CD14-positive monocyte (primary cell): ENCODE measurements around the gene RNF5. TPM values are rescaled to one million over a fixed set of nuclear protein-coding genes. Genes with fewer than 3 reads are reported as not detected.

Experiments used
- DNase-seq, 3 donors: peaks; one replicate each; pipeline ENCODE4 v3.0.0-alpha.2; 2011 to 2022
- H2AFZ ChIP-seq: 2 replicates; pipeline ENCODE4 v1.6.0; 2012; ENCODE audit warnings: mild to moderate bottlenecking, low read depth, low read length, inconsistent platforms; ENCODE audit not compliant: insufficient read depth, poor library complexity, severe bottlenecking
- H3K27ac ChIP-seq, 2 donors: 1 replicate in 1 of 2; 2 replicates in 1 of 2; pipeline ENCODE4 v1.5.1; 2012 to 2013; ENCODE audit warnings: low read length in 2 of 2, control low read depth in 1 of 2, inconsistent platforms in 1 of 2, low read depth in 1 of 2, mild to moderate bottlenecking in 1 of 2
- H3K27me3 ChIP-seq, 2 donors: one replicate each; pipeline versions ENCODE4 v1.6.0 to v1.6.1; 2011 to 2013; ENCODE audit warnings: low read length in 2 of 2; ENCODE audit not compliant: control insufficient read depth in 2 of 2, insufficient read depth in 2 of 2
- H3K36me3 ChIP-seq, 2 donors: replicated peaks in 1 of 2; 1 replicate in 1 of 2; 2 replicates in 1 of 2; pipeline versions ENCODE4 v1.5.1 to v1.6.1; 2012 to 2013; ENCODE audit warnings: low read length in 2 of 2, control low read depth in 1 of 2, inconsistent platforms in 1 of 2, mild to moderate bottlenecking in 1 of 2; ENCODE audit not compliant: insufficient read depth in 2 of 2, control insufficient read depth in 1 of 2
- H3K4me1 ChIP-seq, 2 donors: 1 replicate in 1 of 2; 2 replicates in 1 of 2; pipeline versions ENCODE4 v1.5.1 to v1.6.1; 2012 to 2013; ENCODE audit warnings: low read length in 2 of 2, control low read depth in 1 of 2, inconsistent platforms in 1 of 2, mild to moderate bottlenecking in 1 of 2, moderate library complexity in 1 of 2; ENCODE audit not compliant: insufficient read depth in 2 of 2, control insufficient read depth in 1 of 2
- H3K4me2 ChIP-seq: replicated peaks from 2 replicates; pipeline ENCODE3; 2012; ENCODE audit warnings: low read length, moderate library complexity, mild to moderate bottlenecking; ENCODE audit not compliant: poor library complexity, severe bottlenecking; ENCODE audit errors: extremely low read depth
- H3K4me3 ChIP-seq, 3 experiments: fragments of 200-600 bp in 1 of 3; sonication (generic) in 1 of 3; replicated peaks in 1 of 3; 1 replicate in 2 of 3; 2 replicates in 1 of 3; pipeline ENCODE4 v1.5.1; 2011 to 2013; ENCODE audit warnings: low read length in 3 of 3, mild to moderate bottlenecking in 3 of 3, control low read depth in 2 of 3, low read depth in 2 of 3, inconsistent platforms in 1 of 3, moderate library complexity in 1 of 3
- H3K79me2 ChIP-seq: 2 replicates; pipeline ENCODE4 v1.6.0; 2012; ENCODE audit warnings: mild to moderate bottlenecking, control low read depth, inconsistent platforms, low read length, moderate library complexity; ENCODE audit not compliant: insufficient read depth
- H3K9ac ChIP-seq: 2 replicates; pipeline ENCODE4 v1.6.0; 2017; ENCODE audit warnings: low read length, mild to moderate bottlenecking; ENCODE audit not compliant: insufficient read depth, poor library complexity, severe bottlenecking
- H3K9me3 ChIP-seq, 2 donors: replicated peaks in 1 of 2; 1 replicate in 1 of 2; 2 replicates in 1 of 2; pipeline versions ENCODE4 v1.5.1 to v1.6.1; 2012 to 2013; ENCODE audit warnings: low read length in 2 of 2, control low read depth in 1 of 2; ENCODE audit not compliant: control insufficient read depth in 1 of 2, insufficient read depth in 1 of 2
- H4K20me1 ChIP-seq: 2 replicates; pipeline ENCODE4 v1.6.0; 2012; ENCODE audit warnings: mild to moderate bottlenecking, low read length, control low read depth, moderate library complexity; ENCODE audit not compliant: insufficient read depth
- H3K27ac Mint-ChIP-seq, 7 donors: one replicate each; pipeline ENCODE4 v1.8.0; 2020; ENCODE audit warnings: mild to moderate bottlenecking in 7 of 7, mixed read lengths in 7 of 7, moderate library complexity in 6 of 7, inconsistent platforms in 2 of 7
- H3K27me3 Mint-ChIP-seq, 3 donors: one replicate each; pipeline ENCODE4 v1.8.0; 2021 to 2022; ENCODE audit warnings: low read depth in 3 of 3, mild to moderate bottlenecking in 3 of 3, mixed read lengths in 3 of 3, moderate library complexity in 3 of 3, inconsistent platforms in 1 of 3
- H3K36me3 Mint-ChIP-seq, 2 donors: one replicate each; pipeline ENCODE4 v1.8.0; 2020; ENCODE audit warnings: mixed read lengths in 2 of 2, inconsistent platforms in 1 of 2, mild to moderate bottlenecking in 1 of 2
- H3K4me1 Mint-ChIP-seq: one replicate; pipeline ENCODE4 v1.8.0; 2020; ENCODE audit warnings: mild to moderate bottlenecking, mixed read lengths
- H3K4me3 Mint-ChIP-seq, 2 donors: one replicate each; pipeline ENCODE4 v1.8.0; 2020; ENCODE audit warnings: mild to moderate bottlenecking in 2 of 2, mixed read lengths in 2 of 2, moderate library complexity in 1 of 2
- H3K9me3 Mint-ChIP-seq, 7 donors: one replicate each; pipeline ENCODE4 v1.8.0; 2020 to 2022; ENCODE audit warnings: mixed read lengths in 7 of 7, mild to moderate bottlenecking in 6 of 7, moderate library complexity in 6 of 7, inconsistent platforms in 2 of 7
- CTCF ChIP-seq: fragments of 200-600 bp; IDR thresholded peaks from one replicate; pipeline ENCODE4 v1.8.0; 2022; ENCODE audit warnings: antibody characterized with exemption, mild to moderate bottlenecking
- WGBS: methylation state at CpG from one replicate; pipeline ENCODE4 v1.1.5; 2013; ENCODE audit warnings: missing lambda C conversion rate; ENCODE audit not compliant: insufficient coverage; 5-methylcytosine and 5-hydroxymethylcytosine counted together
- intact Hi-C, 2 donors: fragments of 100-400 bp; cut with micrococcal nuclease; formaldehyde crosslinking; loops; one replicate each; pipeline versions ENCODE4 v1.15.0 to v1.15.1; 2023
- polyA plus RNA-seq, 3 donors: library from polyadenylated mRNA; depleted of rRNA in 1 of 3; unstranded in 2 of 3; stranded (reverse) in 1 of 3; fragments of 300-500 nt in 2 of 3; fragments of >200 nt in 1 of 3; fragmentation: Illumina TruSeq in 2 of 3; gene quantifications; 1 replicate in 2 of 3; 2 replicates in 1 of 3; pipeline ENCODE4 v1.2.3, GENCODE V29; 2012 to 2021

The RNF5 gene
- polyA plus RNA-seq, 3 donors = 62.2 to 108 (median 83.5) TPM

DNA sequence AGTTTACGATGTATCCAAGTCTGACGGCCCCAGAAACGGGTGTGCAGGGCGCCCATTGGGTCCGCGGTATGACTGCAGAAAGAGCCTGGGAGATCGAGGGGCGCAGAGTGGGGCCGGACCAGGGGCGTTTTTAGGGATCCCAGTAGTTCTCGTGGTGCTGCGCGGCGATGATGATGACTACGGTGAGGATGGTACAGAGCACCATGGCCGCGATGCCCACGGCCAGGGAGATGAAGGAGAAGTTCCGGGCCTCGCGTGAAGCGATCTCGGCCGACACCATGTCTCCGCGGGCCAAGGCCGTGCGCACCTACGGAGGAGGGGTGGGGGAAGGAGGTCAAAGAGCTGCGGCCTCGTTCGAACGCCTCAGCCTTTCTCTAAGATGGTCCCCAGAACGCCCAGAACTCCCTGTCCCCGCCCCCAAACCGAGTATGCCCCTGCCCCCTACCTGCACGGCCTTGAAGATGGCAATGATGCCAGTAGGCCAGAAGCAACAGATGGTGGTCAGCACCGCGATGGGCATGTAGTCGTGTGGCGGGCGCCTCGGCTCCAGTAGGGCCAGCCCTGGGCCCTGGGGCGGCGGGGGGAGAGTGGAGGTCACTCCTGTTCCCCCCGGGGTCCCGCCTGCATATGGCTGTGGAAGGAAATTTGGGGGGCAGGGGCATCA, 29.0 kb upstream of the RNF5 start:
- H3K4me3 Mint-ChIP-seq = peak overlapping the region; percentile 87 to 95
- peak overlapping the region in 5 of 7 donors; percentile 41 to 83 (median 77) for H3K27ac Mint-ChIP-seq
- Histone ChIP-seq H3K4me2 (peak overlapping the region; percentile 87), H3K27me3 (peaks cover 36 to 74% of the 10 kb centered on the region in 2 donors), H4K20me1 (no peaks in the 10 kb centered on the region), H3K36me3 (no peaks in the 10 kb centered on the region), H2AFZ (peak overlapping the region; percentile 76), H3K9me3 (peaks cover 0 to 11% of the 10 kb centered on the region in 2 donors), H3K79me2 (no peaks in the 10 kb centered on the region), H3K27ac (no peak overlapping the region), H3K9ac (peak overlapping the region; percentile 13), H3K4me3 (peak overlapping the region; percentile 28 to 75 (median 41)), H3K4me1 (peaks cover 24 to 27% of the 10 kb centered on the region in 2 donors)
- H3K36me3 Mint-ChIP-seq = peaks cover 0 to 13% of the 10 kb centered on the region in 2 donors
- 19% methylated on average over 32 of the region's 47 CpGs for WGBS
- H3K27me3 Mint-ChIP-seq = peaks cover 62 to 80% (median 71%) of the 10 kb centered on the region in 3 donors
- peak; percentile 47 for TF ChIP-seq CTCF
- peaks cover 30% of the 10 kb centered on the region for H3K4me1 Mint-ChIP-seq
- DNase-seq = no peak
- H3K9me3 Mint-ChIP-seq = peaks cover 0 to 29% (median 11%) of the 10 kb centered on the region in 7 donors
- intact Hi-C loops = no loop called here

GRCh38 chr6:32149932-32150870, 28.0 kb upstream of the RNF5 start:
- peak overlapping the region; percentile 9 to 95 for H3K4me3 Mint-ChIP-seq
- H3K36me3 Mint-ChIP-seq = peaks cover 0 to 13% of the 10 kb centered on the region in 2 donors

More at GRCh38 chr6:32149932-32150870, 28.0 kb upstream of the RNF5 start:
- DNase-seq = no peak
- H3K27ac Mint-ChIP-seq = no peak overlapping the region
- Histone ChIP-seq H3K4me3 (no peak overlapping the region), H3K9ac (no peak overlapping the region), H3K4me2 (no peak overlapping the region), H3K27ac (no peak overlapping the region), H3K36me3 (no peaks in the 10 kb centered on the region), H4K20me1 (no peaks in the 10 kb centered on the region), H3K9me3 (peaks cover 0 to 11% of the 10 kb centered on the region in 2 donors), H3K4me1 (peaks cover 33 to 37% of the 10 kb centered on the region in 2 donors), H3K79me2 (no peaks in the 10 kb centered on the region), H2AFZ (no peak overlapping the region), H3K27me3 (peaks cover 36 to 74% of the 10 kb centered on the region in 2 donors)
- peaks cover 66 to 89% (median 79%) of the 10 kb centered on the region in 3 donors for H3K27me3 Mint-ChIP-seq
- 57% methylated on average over 51 of the region's 55 CpGs for WGBS
- no peak for TF ChIP-seq CTCF
- intact Hi-C loops = no loop called here
- H3K9me3 Mint-ChIP-seq = peaks cover 0 to 31% (median 11%) of the 10 kb centered on the region in 7 donors
- peaks cover 40% of the 10 kb centered on the region for H3K4me1 Mint-ChIP-seq
